ENCODE results near the gene ITGAE. TPM values are rescaled to one million over a fixed set of nuclear protein-coding genes. Genes with fewer than 3 reads are reported as not detected.
A peak's percentile ranks its signal among the peaks of the same experiment; 100 is the strongest.

Gene ITGAE, protein sequence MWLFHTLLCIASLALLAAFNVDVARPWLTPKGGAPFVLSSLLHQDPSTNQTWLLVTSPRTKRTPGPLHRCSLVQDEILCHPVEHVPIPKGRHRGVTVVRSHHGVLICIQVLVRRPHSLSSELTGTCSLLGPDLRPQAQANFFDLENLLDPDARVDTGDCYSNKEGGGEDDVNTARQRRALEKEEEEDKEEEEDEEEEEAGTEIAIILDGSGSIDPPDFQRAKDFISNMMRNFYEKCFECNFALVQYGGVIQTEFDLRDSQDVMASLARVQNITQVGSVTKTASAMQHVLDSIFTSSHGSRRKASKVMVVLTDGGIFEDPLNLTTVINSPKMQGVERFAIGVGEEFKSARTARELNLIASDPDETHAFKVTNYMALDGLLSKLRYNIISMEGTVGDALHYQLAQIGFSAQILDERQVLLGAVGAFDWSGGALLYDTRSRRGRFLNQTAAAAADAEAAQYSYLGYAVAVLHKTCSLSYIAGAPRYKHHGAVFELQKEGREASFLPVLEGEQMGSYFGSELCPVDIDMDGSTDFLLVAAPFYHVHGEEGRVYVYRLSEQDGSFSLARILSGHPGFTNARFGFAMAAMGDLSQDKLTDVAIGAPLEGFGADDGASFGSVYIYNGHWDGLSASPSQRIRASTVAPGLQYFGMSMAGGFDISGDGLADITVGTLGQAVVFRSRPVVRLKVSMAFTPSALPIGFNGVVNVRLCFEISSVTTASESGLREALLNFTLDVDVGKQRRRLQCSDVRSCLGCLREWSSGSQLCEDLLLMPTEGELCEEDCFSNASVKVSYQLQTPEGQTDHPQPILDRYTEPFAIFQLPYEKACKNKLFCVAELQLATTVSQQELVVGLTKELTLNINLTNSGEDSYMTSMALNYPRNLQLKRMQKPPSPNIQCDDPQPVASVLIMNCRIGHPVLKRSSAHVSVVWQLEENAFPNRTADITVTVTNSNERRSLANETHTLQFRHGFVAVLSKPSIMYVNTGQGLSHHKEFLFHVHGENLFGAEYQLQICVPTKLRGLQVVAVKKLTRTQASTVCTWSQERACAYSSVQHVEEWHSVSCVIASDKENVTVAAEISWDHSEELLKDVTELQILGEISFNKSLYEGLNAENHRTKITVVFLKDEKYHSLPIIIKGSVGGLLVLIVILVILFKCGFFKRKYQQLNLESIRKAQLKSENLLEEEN
- total RNA-seq, result 10 to 100 TPM; 25.2 to 43.9 (median 33.8) TPM
- polyA plus RNA-seq, result 10 to 100 TPM; 42.9 to 51.8 (median 43.2) TPM

DNA sequence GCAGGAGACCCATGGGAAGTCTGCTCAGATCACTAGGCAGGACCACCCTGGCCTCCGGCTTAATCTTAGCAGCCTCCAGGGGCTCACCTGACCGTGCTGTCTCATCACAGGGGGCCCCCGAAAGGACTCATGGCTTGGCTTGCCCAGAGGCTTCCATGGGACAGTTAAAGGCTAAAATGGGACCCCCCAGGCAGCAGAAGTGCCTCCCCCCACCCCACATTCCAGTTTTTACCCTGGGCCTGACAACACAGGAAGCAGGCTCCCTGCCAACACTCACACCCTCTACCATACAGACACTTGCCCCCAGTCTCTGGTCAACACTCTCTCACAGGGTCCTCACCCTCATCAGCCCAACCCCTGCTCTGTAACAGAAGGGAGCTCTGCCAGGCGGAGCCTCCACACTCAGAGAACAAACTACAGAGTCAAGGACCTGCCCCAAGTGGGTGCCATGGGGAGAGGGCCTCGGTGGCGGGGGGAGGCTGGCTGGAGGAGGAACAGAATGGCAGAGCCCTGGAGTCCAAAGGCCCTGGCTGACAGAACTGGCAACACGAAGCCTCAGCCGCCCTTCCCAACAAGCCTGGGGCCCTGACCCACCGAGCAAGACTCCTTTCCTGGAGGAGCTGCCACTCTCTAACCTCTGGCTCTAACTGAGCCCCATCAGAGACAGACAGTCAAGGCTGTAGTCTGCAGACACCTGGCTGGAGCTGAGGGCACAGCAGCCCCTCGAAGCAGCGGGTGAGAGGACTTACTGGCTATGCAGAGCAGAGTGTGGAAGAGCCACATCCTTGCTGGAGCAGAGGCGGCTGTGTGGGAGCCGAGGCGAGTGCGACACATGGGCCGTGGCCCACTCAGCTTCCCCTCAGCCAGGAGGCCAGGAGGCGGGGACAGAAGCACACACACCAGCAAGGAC lies at the start of gene ITGAE:
ITGAE (minus strand) TSS at position 827 of the 910 bp plus-strand sequence; CDS start at position 783, 44 bp downstream.
- intact Hi-C loops (cut with DNase I), result no loop called here
- 81 to 85% methylated on average over 17 of the region's 17 CpGs for WGBS, 2 donors
- Histone ChIP-seq H3K27ac (peak within 1 kb of the TSS; percentile 67 to 82 (median 76)), H3K9me3 (no peaks in the 10 kb centered on the region), H3K27me3 (no peaks in the 10 kb centered on the region), H3K4me3 (no peak within 1 kb of the TSS), H3K4me1 (peaks cover 0 to 16% (median 13%) of the 10 kb centered on the region in 4 donors), H3K36me3 (no peaks in the 10 kb centered on the region)
- no peak for DNase-seq
- TF ChIP-seq EP300 (IDR thresholded peaks at IDR 0.05) (no peak), POLR2A (IDR thresholded peaks at IDR 0.05) (no peak), POLR2AphosphoS5 (IDR thresholded peaks at IDR 0.05) (no peak)
- TF ChIP-seq, protein P1, sequence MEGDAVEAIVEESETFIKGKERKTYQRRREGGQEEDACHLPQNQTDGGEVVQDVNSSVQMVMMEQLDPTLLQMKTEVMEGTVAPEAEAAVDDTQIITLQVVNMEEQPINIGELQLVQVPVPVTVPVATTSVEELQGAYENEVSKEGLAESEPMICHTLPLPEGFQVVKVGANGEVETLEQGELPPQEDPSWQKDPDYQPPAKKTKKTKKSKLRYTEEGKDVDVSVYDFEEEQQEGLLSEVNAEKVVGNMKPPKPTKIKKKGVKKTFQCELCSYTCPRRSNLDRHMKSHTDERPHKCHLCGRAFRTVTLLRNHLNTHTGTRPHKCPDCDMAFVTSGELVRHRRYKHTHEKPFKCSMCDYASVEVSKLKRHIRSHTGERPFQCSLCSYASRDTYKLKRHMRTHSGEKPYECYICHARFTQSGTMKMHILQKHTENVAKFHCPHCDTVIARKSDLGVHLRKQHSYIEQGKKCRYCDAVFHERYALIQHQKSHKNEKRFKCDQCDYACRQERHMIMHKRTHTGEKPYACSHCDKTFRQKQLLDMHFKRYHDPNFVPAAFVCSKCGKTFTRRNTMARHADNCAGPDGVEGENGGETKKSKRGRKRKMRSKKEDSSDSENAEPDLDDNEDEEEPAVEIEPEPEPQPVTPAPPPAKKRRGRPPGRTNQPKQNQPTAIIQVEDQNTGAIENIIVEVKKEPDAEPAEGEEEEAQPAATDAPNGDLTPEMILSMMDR (IDR thresholded peaks at IDR 0.05), result no peak

DNA sequence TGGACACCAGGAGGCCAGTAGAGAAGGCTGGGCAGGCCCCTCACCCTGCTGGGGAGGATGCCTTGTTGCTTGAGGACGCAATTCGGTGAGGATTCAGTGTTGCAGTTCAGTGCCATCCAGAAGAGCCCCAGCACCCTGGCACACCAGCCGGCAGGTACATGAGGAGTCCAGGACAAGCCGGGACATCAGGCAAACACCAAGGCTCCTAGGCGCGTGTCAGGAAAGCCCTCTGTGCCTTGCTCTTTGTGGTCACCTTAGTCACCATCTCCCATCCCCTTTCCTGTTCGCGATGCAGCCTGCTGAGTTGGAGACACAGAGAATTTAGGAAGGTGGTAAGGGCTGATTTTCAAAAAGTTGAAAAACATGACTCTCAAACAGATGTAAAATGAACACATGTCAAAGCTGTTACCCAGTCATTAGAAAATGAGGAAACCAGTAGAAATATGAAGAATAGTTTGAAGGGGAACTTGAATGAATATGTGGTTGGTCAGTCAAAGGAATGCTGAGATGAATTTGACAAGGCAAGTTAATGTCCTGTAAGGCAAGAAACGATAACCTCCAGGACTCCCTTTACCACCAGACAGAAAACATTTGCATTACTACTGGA lies 47.3 kb upstream of the ITGAE start:
- Histone ChIP-seq H3K36me3 (peaks cover 0 to 8% (median 0%) of the 10 kb centered on the region in 4 donors), H3K4me1 (peaks cover 0 to 20% (median 19%) of the 10 kb centered on the region in 4 donors), H3K4me3 (no peak overlapping the region), H3K9me3 (no peaks in the 10 kb centered on the region), H3K27ac (no peak overlapping the region), H3K27me3 (no peaks in the 10 kb centered on the region)
- no peak for DNase-seq
- intact Hi-C loops (cut with DNase I), result no loop called here
- no peak for TF ChIP-seq EP300 (IDR thresholded peaks at IDR 0.05)
- no peak for TF ChIP-seq POLR2AphosphoS5 (IDR thresholded peaks at IDR 0.05)
- no peak for TF ChIP-seq POLR2A (IDR thresholded peaks at IDR 0.05)
- TF ChIP-seq, protein P1 (IDR thresholded peaks at IDR 0.05), result no peak
- WGBS, 2 donors, result 77 to 90% methylated on average over 9 of the region's 9 CpGs

DNA sequence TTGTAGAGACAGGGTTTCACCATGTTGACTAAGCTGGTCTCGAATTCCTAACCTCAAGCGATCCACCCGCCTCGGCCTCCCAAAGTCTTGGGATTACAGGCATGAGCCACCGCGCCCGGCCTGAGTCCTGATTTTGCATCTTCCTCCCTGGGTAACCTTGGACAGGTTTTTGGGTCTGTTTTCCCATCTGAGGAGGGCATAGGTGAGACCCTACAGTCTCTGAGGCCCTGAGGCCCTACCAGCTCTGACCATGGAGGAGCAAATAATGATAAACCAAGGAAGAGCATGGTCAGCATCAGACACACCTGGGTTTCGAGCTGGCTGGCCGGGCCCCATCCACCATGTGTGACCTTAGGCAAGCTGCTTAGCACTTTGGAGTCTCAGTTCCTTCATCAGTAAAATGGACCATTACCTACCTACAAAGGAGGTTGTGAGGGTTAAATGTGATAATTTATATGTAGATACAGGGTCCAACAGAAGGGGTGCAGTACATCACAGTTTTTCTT lies 46.2 kb upstream of the ITGAE start:
- 93 to 95% methylated on average over 9 of the region's 9 CpGs for WGBS, 2 donors
- DNase-seq, result no peak
- intact Hi-C loops (cut with DNase I), result loop anchor here (2.0 kb wide), 1 partner anchor 44 kb away; no protein-coding TSS in a partner anchor
- H3K4me3 ChIP-seq, result no peak overlapping the region
- no peaks in the 10 kb centered on the region for H3K27me3 ChIP-seq
- H3K9me3 ChIP-seq, result no peaks in the 10 kb centered on the region
- no peak overlapping the region for H3K27ac ChIP-seq
- peaks cover 0 to 22% (median 19%) of the 10 kb centered on the region in 4 donors for H3K4me1 ChIP-seq
- peaks cover 0 to 16% (median 2%) of the 10 kb centered on the region in 4 donors for H3K36me3 ChIP-seq
- TF ChIP-seq, protein P1 (IDR thresholded peaks at IDR 0.05), result no peak

All from sigmoid colon (tissue), 7 donors.